Upper lobe of left lung (tissue), 6 donors: ENCODE measurements around the gene OR7D2. TPM values are rescaled to one million over a fixed set of nuclear protein-coding genes. Genes with fewer than 3 reads are reported as not detected.

Source experiments
- ATAC-seq, 2 donors: fragments of 200-7000 bp; cut with Tn5 transposase; one replicate each; pipeline ENCODE4 v1.9.1; 2022; ENCODE audit warnings: mild to moderate bottlenecking in 2 of 2, moderate library complexity in 2 of 2; ENCODE audit not compliant: low FRiP score in 2 of 2
- DNase-seq, 2 donors: peaks; one replicate each; pipeline ENCODE4 v3.0.0-alpha.2; 2019 to 2020
- H3K27ac ChIP-seq, 4 donors: fragments of 200-600 bp; sonication (generic); one replicate each; pipeline ENCODE4 v1.5.1; 2016 to 2019
- H3K27me3 ChIP-seq, 4 donors: fragments of 200-600 bp; sonication (generic); one replicate each; pipeline ENCODE4 v1.5.1; 2017 to 2019
- H3K36me3 ChIP-seq, 4 donors: fragments of 200-600 bp; sonication (generic); one replicate each; pipeline ENCODE4 v1.5.1; 2016 to 2019
- H3K4me1 ChIP-seq, 4 donors: fragments of 200-600 bp; sonication (generic); one replicate each; pipeline ENCODE4 v1.5.1; 2018 to 2019
- H3K4me3 ChIP-seq, 4 donors: fragments of 200-600 bp; sonication (generic); one replicate each; pipeline ENCODE4 v1.5.1; 2017 to 2019; ENCODE audit warnings: mild to moderate bottlenecking in 2 of 4, moderate library complexity in 1 of 4
- H3K9me3 ChIP-seq, 4 donors: fragments of 200-600 bp; sonication (generic); one replicate each; pipeline ENCODE4 v1.5.1; 2018 to 2019
- CTCF ChIP-seq, 6 experiments: fragments of 450-650 bp in 4 of 6; fragments of 200-600 bp in 2 of 6; sonication (generic) in 2 of 6; IDR thresholded peaks; one replicate each; pipeline ENCODE4 v1.5.1; 2016 to 2019; ENCODE audit warnings: antibody characterized with exemption in 6 of 6
- EP300 ChIP-seq, 4 donors: sonication (generic); formaldehyde crosslinking; IDR thresholded peaks; one replicate each; pipeline ENCODE4 v1.5.1; 2017; ENCODE audit warnings: antibody characterized with exemption in 4 of 4, control low read depth in 2 of 4
- POLR2A ChIP-seq, 4 donors: fragments of 450-650 bp; IDR thresholded peaks; one replicate each; pipeline ENCODE4 v1.5.1; 2016 to 2017; ENCODE audit warnings: antibody characterized with exemption in 4 of 4, mild to moderate bottlenecking in 2 of 4
- POLR2AphosphoS5 ChIP-seq, 2 donors: sonication (generic); formaldehyde crosslinking; IDR thresholded peaks; one replicate each; pipeline ENCODE4 v1.5.1; 2017; ENCODE audit warnings: antibody characterized with exemption in 2 of 2
- WGBS, 2 donors: methylation state at CpG; one replicate each; pipeline ENCODE4 v1.1.5; 2017 to 2018; 5-methylcytosine and 5-hydroxymethylcytosine counted together
- total RNA-seq, 6 donors: library from RNA; depleted of rRNA in 4 of 6; stranded (reverse); fragments of >200 nt in 4 of 6; gene quantifications; one replicate each; pipeline versions ENCODE4 v1.1.0 to v1.2.1, GENCODE V29; 2016 to 2021
- donor health status: DM: no; HTN: no; CAD: no; lungs with moderate emphysema.
- donor health status: DM: no; HTN: yes; CAD: no; lungs with severe emphysema.

Gene OR7D2
- total RNA-seq, 6 donors from 2014 or later, result 0.33 to 0.57 TPM; not detected in 4

DNA sequence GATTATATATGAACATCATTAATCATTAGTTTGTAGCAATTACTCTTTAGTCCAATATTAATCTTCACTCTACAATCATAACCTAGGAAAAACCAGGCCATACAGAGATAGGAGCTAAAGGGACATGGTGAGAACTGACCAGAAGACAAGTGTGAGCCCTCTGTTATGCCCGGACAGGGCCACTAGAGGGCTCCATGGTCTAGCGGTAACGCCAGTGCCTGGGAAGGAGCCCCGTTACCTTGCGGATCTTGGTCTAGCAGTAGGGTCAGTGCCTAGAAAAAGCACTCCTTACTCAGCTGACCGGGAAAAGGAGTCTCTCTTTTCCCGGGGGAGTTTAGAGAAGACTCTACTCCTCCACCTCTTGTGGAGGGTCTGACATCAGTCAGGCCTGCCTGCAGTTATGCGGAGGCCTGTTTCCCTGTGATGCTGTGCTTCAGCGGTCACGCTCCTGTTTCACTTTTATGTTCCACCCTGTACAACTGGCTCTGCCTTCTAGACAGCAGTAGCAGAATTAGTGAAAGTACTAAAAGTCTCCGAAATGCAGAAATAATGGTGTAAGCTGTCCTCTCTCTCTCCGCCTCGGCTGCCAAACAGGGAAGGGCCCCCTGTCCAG, 26.8 kb downstream of the OR7D2 start:
- Histone ChIP-seq H3K27ac (no peak overlapping the region), H3K27me3 (no peaks in the 10 kb centered on the region), H3K9me3 (no peaks in the 10 kb centered on the region), H3K4me3 (peak overlapping the region in 3 of 4 donors; percentile 6 to 40 (median 28)), H3K4me1 (peaks cover 0 to 4% (median 0%) of the 10 kb centered on the region in 4 donors), H3K36me3 (no peaks in the 10 kb centered on the region)
- ATAC-seq (peak in 1 of 2 donors; percentile 80), DNase-seq (peak in 1 of 2 donors; percentile 61)
- WGBS, 2 donors, result 29 to 38% methylated on average over 13 of the region's 13 CpGs
- TF ChIP-seq POLR2AphosphoS5 (IDR thresholded peaks at IDR 0.05), result no peak
- TF ChIP-seq POLR2A (IDR thresholded peaks at IDR 0.05), result no peak
- TF ChIP-seq CTCF (IDR thresholded peaks at IDR 0.05), result peak; percentile 68 to 94 (median 84)

GRCh38 chr19:9219489-9219888, 40.7 kb downstream of the OR7D2 start, which contains the start of gene OR7D4:
Gene OR7D4, minus strand, starts transcription at chr19:9219589. Its CDS starts 4,752 bp downstream, at chr19:9214837.
- WGBS, 2 donors, result 63 to 75% methylated on average over 3 of the region's 3 CpGs
- DNase-seq (no peak), ATAC-seq (no peak)
- TF ChIP-seq POLR2AphosphoS5 (IDR thresholded peaks at IDR 0.05), result no peak
- TF ChIP-seq EP300 (IDR thresholded peaks at IDR 0.05), result no peak
- TF ChIP-seq POLR2A (IDR thresholded peaks at IDR 0.05), result no peak
- TF ChIP-seq CTCF (IDR thresholded peaks at IDR 0.05), result no peak
- Histone ChIP-seq H3K36me3 (no peaks in the 10 kb centered on the region), H3K9me3 (peaks cover 0 to 6% (median 0%) of the 10 kb centered on the region in 4 donors), H3K4me3 (no peak within 1 kb of the TSS), H3K27me3 (no peaks in the 10 kb centered on the region), H3K27ac (no peak within 1 kb of the TSS), H3K4me1 (no peaks in the 10 kb centered on the region)

Other genes with a start within 250 kb of the OR7D2 start
- gene MUC16, start 168.6 kb upstream of the OR7D2 start, total RNA-seq, result 10 to 100 TPM in 1 of 6 donors, 1 to 10 TPM in 2, under 1 TPM in 3; 0.15 to 24.7 (median 0.82) TPM
- not detected for gene OR1M1, start 91.9 kb upstream of the OR7D2 start, total RNA-seq
- not detected for gene OR7G2, start 71.5 kb upstream of the OR7D2 start, total RNA-seq
- not detected for gene OR7G1, start 63.2 kb upstream of the OR7D2 start, total RNA-seq
- not detected for gene OR7G3, start 52.0 kb upstream of the OR7D2 start, total RNA-seq
- 10 to 100 TPM; 15.9 to 39.8 (median 25.0) TPM for gene ZNF317, start 38.6 kb upstream of the OR7D2 start, total RNA-seq
- gene OR7D4, start 40.6 kb downstream of the OR7D2 start, total RNA-seq, result not detected
- gene OR7E24, start 72.0 kb downstream of the OR7D2 start, total RNA-seq, result not detected
- gene ZNF699, start 130.9 kb downstream of the OR7D2 start, total RNA-seq, result 10 to 100 TPM in 4 of 6 donors, 1 to 10 TPM in 2; 6.8 to 20.2 (median 15.9) TPM
- gene ZNF559, start 145.2 kb downstream of the OR7D2 start, total RNA-seq, result 10 to 100 TPM in 5 of 6 donors, 1 to 10 TPM in 1; 9.6 to 26.2 (median 15.6) TPM
- gene ZNF177, start 184.0 kb downstream of the OR7D2 start, total RNA-seq, result 10 to 100 TPM in 1 of 6 donors, 1 to 10 TPM in 5; 1.1 to 19.9 (median 1.4) TPM